ENCODE measurements around the gene LCP2.

DNA sequence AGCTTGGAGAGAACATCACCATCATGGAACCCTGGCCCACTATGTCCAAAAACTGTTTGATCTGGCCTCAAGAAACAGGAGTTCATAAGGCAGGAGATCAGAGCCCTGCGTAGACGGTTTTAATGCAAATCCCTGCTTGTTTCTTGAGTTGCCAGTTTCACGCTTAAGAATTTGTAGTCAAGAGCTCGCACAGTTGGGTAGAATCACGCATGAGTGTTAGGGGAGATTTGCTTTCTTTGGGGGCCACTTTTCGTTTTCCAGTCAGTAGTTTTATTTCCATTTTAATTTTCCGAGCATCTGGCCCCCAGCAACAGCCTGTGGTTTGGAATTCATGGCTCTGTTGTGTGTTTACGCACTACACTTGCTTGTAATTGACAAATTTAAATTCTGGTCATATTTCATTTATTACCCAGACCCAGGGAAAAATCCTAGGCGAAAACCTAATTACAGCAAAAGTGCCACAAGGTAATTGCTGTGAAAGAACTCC is 71.4 kb downstream of the LCP2 start:
- TF ChIP-seq POLR2A (IDR thresholded peaks at IDR 0.05), result no peak
- TF ChIP-seq, protein P1, sequence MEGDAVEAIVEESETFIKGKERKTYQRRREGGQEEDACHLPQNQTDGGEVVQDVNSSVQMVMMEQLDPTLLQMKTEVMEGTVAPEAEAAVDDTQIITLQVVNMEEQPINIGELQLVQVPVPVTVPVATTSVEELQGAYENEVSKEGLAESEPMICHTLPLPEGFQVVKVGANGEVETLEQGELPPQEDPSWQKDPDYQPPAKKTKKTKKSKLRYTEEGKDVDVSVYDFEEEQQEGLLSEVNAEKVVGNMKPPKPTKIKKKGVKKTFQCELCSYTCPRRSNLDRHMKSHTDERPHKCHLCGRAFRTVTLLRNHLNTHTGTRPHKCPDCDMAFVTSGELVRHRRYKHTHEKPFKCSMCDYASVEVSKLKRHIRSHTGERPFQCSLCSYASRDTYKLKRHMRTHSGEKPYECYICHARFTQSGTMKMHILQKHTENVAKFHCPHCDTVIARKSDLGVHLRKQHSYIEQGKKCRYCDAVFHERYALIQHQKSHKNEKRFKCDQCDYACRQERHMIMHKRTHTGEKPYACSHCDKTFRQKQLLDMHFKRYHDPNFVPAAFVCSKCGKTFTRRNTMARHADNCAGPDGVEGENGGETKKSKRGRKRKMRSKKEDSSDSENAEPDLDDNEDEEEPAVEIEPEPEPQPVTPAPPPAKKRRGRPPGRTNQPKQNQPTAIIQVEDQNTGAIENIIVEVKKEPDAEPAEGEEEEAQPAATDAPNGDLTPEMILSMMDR (IDR thresholded peaks at IDR 0.05), result no peak
- no peak for TF ChIP-seq POLR2AphosphoS5 (IDR thresholded peaks at IDR 0.05; ENCODE audit: insufficient read depth in 1 of 2, low read depth in 1 of 2)
